ENCODE measurements around the gene CEP78.
"Not testable (repeated sequence)": the region's sequence is repeated elsewhere in the genome, so short reads cannot be mapped to it uniquely, and the experiment has no call there.

CEP78 gene

GRCh38 chr9:78196258-78196657, 39.6 kb upstream of the CEP78 start:
- no peak overlapping the region for H3K4me3 ChIP-seq (ENCODE audit: control insufficient read depth, low read depth, low read length)
- DNase-seq (ENCODE audit: low read depth) = no peak
- no peak for TF ChIP-seq CTCF (conservative IDR thresholded peaks at IDR 0.05; ENCODE audit: control insufficient read depth, insufficient read depth, low read depth, low read length)

DNA sequence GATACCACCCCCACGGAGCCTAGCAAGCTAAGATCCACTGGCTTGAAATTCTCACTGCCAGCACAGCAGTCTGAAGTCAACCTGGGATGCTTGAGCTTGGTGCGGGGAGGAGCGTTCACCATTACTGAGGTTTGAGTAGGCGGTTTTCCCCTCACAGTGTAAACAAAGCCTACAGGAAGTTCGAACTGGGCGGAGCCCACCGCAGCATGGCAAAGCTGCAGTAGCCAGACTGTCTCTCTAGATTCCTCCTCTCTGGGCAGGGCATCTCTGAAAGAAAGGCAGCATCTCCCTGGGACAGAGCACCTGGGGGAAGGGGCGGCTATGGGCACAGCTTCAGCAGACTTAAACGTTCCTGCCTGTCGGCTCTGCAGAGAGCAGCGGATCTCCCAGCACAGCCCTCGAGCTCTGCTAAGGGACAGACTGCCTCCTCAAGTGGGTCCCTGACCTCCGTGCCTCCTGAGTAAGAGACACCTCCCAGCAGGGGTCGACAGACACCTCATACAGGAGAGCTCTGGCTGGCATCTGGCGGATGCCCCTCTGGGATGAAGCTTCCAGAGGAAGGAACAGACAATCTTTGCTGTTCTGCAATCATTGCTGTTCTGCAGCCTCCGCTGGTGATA, 34.6 kb upstream of the CEP78 start:
- not testable (repeated sequence) for H3K4me3 ChIP-seq (ENCODE audit: control insufficient read depth, low read depth, low read length); DNase-seq (ENCODE audit: low read depth)

- no peak overlapping the region for H3K4me3 ChIP-seq (ENCODE audit: control insufficient read depth, low read depth, low read length)
- TF ChIP-seq CTCF (conservative IDR thresholded peaks at IDR 0.05; ENCODE audit: control insufficient read depth, insufficient read depth, low read depth, low read length) = no peak
- DNase-seq (ENCODE audit: low read depth) = no peak
These were observed 28.6 kb upstream of the CEP78 start for GRCh38 chr9:78207319-78207718.

DNA sequence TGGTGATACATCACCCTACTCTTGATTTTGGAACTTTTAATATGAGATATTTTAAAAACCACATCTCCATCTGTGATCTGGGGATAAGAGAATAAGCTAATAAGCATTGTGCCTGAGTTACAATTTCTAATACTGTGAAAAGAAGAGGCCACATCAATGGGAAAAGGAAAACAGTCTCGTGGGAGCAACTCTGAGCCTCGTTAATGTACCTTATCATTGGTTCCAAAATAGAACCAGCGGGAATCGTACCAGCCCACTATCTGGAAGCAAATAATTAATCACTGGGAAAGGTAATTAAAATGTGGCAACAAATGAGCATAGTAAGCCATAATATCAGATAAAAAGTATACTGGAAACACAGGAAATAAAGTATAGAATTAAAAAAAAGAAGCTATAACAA, 28.0 kb upstream of the CEP78 start:
- TF ChIP-seq CTCF (conservative IDR thresholded peaks at IDR 0.05; ENCODE audit: control insufficient read depth, insufficient read depth, low read depth, low read length) = no peak

DNA sequence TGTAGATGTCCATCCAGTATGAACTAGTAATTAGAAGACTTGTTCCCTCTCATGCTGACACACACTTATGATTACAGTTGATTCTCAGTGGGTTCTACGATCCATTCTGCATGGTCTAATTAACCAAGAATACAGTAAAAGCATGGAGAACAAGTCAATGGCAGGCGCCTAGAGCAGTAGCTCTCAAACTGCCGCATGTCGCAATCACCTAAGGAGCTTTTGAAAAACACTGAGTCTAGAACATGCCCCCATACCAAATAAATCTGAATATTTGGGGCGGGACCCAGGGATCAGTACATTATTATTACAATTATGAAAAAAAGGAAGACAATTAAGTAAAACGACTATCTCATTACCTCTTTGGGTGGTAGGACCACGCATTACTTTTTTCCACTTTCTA, 26.7 kb upstream of the CEP78 start:
- TF ChIP-seq CTCF (conservative IDR thresholded peaks at IDR 0.05; ENCODE audit: control insufficient read depth, insufficient read depth, low read depth, low read length) = no peak
- no peak overlapping the region for H3K4me3 ChIP-seq (ENCODE audit: control insufficient read depth, low read depth, low read length)
- no peak for DNase-seq (ENCODE audit: low read depth)

More for the DNA sequence above, 28.0 kb upstream of the CEP78 start:
- no peak for DNase-seq (ENCODE audit: low read depth)
- no peak overlapping the region for H3K4me3 ChIP-seq (ENCODE audit: control insufficient read depth, low read depth, low read length)

GRCh38 chr9:78210841-78211301, 25.0 kb upstream of the CEP78 start:
- no peak for TF ChIP-seq CTCF (conservative IDR thresholded peaks at IDR 0.05; ENCODE audit: control insufficient read depth, insufficient read depth, low read depth, low read length)
- no peak for DNase-seq (ENCODE audit: low read depth)
- no peak overlapping the region for H3K4me3 ChIP-seq (ENCODE audit: control insufficient read depth, low read depth, low read length)

DNA sequence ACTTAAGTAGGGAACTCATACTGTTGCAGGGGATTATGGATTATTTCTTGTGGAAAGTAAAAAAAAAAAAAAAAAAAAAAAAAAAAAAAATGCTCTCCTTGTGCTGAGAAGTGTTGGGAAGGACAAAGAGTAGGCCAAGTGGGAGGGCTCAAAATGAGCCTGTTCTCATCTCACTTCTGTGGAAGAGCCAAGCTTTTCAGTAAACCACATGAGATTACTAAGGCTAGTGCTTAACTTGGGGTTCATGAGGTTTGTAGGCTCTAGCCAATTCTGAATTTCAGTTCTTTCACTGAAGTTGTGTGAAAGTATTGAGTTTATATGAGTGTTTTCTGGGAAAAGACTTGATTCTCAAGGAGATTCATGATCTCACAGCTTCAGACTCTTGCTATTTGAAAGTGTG, 23.0 kb upstream of the CEP78 start:
- TF ChIP-seq CTCF (conservative IDR thresholded peaks at IDR 0.05; ENCODE audit: control insufficient read depth, insufficient read depth, low read depth, low read length) = no peak
- no peak overlapping the region for H3K4me3 ChIP-seq (ENCODE audit: control insufficient read depth, low read depth, low read length)
- DNase-seq (ENCODE audit: low read depth) = no peak

Measured in fibroblast of mammary gland (primary cell).